Measurements from ENCODE around the gene SIL1. TPM values are rescaled to one million over a fixed set of nuclear protein-coding genes. Genes with fewer than 3 reads are reported as not detected.
"Not testable (repeated sequence)": the region's sequence is repeated elsewhere in the genome, so short reads cannot be mapped to it uniquely, and the experiment has no call there.

The SIL1 gene
- total and polyA plus RNA-seq, 9 of the 15 experiments (the other 6 are each of a cell fraction or from before 2014, with no cell fraction given), result 1.3 to 30.5 (median 18.1) TPM

DNA sequence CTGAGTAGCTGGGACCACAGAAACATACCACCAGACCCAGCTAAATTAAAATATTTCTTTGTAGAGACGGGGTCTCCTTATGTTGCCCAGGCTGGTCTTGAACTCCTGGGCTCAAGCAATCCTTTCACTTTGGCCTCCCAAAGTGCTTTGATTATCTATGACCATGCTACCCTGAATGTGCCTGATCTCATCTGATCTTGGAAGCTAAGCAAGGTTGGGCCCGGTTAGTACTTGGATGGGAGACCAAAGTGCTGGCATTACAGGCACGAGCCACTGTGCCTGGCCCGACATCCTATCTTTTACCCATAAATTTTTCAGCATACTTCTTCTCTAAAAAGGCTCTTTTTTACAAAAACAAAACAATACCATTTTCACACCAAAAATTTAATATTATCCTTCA is 186.0 kb downstream of the SIL1 start:
- intact Hi-C loops (cut with micrococcal nuclease) (no loop called here), in situ Hi-C loops (cut with MboI) (no loop called here)
- H3K9me1 ChIP-seq (ENCODE audit: control insufficient read depth, insufficient read depth, low read length), result no peaks in the 10 kb centered on the region
- no peak for DNase-seq (ENCODE audit: extremely low read depth in 1 of 4, low spot score in 3 of 4)
- no peaks in the 10 kb centered on the region for H4K20me1 ChIP-seq (replicated peaks; ENCODE audit: control insufficient read depth, insufficient read depth, low read length)
- H2AFZ ChIP-seq (ENCODE audit: low read depth, low read length), result no peak overlapping the region
- BruUV-seq (replicated peaks), result no TSS peak
- WGBS (ENCODE audit: insufficient coverage, low coverage, missing lambda C conversion rate), result 79% methylated on average over 4 of the region's 4 CpGs
- no peak overlapping the region for H3K4me3 ChIP-seq
- H3K27ac ChIP-seq (ENCODE audit: extremely low read depth, low read depth, low read length), result no peak overlapping the region
- no peak overlapping the region for H3K4me2 ChIP-seq (ENCODE audit: insufficient read depth, low read length)
- no peaks in the 10 kb centered on the region for H3K27me3 ChIP-seq (ENCODE audit: control insufficient read depth in 2 of 2, insufficient read depth in 2 of 2, low read length in 2 of 2)
- ChIA-PET CTCF (ENCODE audit: low intra/inter-chr PET ratio) (no interaction called here), POLR2A (no interaction called here)
- no peak overlapping the region for H3K9ac ChIP-seq (ENCODE audit: insufficient read depth in 1 of 2, low read depth in 2 of 2, low read length in 2 of 2)
- no peaks in the 10 kb centered on the region for H3K9me3 ChIP-seq (replicated peaks; ENCODE audit: control insufficient read depth, insufficient read depth, low read depth, low read length)
- no peaks in the 10 kb centered on the region; the same call in 2 of the 3 replicates for H3K36me3 ChIP-seq (ENCODE audit: control insufficient read depth, insufficient read depth, low read length)
- H3K79me2 ChIP-seq (ENCODE audit: control insufficient read depth, insufficient read depth, low read length), result no peaks in the 10 kb centered on the region
- FAIRE-seq, result no peak
- no peak for TF ChIP-seq MCM3 (IDR thresholded peaks at IDR 0.05)
- TF ChIP-seq, protein P1, sequence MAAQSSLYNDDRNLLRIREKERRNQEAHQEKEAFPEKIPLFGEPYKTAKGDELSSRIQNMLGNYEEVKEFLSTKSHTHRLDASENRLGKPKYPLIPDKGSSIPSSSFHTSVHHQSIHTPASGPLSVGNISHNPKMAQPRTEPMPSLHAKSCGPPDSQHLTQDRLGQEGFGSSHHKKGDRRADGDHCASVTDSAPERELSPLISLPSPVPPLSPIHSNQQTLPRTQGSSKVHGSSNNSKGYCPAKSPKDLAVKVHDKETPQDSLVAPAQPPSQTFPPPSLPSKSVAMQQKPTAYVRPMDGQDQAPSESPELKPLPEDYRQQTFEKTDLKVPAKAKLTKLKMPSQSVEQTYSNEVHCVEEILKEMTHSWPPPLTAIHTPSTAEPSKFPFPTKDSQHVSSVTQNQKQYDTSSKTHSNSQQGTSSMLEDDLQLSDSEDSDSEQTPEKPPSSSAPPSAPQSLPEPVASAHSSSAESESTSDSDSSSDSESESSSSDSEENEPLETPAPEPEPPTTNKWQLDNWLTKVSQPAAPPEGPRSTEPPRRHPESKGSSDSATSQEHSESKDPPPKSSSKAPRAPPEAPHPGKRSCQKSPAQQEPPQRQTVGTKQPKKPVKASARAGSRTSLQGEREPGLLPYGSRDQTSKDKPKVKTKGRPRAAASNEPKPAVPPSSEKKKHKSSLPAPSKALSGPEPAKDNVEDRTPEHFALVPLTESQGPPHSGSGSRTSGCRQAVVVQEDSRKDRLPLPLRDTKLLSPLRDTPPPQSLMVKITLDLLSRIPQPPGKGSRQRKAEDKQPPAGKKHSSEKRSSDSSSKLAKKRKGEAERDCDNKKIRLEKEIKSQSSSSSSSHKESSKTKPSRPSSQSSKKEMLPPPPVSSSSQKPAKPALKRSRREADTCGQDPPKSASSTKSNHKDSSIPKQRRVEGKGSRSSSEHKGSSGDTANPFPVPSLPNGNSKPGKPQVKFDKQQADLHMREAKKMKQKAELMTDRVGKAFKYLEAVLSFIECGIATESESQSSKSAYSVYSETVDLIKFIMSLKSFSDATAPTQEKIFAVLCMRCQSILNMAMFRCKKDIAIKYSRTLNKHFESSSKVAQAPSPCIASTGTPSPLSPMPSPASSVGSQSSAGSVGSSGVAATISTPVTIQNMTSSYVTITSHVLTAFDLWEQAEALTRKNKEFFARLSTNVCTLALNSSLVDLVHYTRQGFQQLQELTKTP (IDR thresholded peaks at IDR 0.05; ENCODE audit: low read depth in 1 of 2, partially characterized antibody in 2 of 2), result no peak
- no peak for TF ChIP-seq ZC3H4 (CRISPR knock-in tag; IDR thresholded peaks at IDR 0.05; ENCODE audit: borderline replicate concordance)
- TF ChIP-seq, protein P2, sequence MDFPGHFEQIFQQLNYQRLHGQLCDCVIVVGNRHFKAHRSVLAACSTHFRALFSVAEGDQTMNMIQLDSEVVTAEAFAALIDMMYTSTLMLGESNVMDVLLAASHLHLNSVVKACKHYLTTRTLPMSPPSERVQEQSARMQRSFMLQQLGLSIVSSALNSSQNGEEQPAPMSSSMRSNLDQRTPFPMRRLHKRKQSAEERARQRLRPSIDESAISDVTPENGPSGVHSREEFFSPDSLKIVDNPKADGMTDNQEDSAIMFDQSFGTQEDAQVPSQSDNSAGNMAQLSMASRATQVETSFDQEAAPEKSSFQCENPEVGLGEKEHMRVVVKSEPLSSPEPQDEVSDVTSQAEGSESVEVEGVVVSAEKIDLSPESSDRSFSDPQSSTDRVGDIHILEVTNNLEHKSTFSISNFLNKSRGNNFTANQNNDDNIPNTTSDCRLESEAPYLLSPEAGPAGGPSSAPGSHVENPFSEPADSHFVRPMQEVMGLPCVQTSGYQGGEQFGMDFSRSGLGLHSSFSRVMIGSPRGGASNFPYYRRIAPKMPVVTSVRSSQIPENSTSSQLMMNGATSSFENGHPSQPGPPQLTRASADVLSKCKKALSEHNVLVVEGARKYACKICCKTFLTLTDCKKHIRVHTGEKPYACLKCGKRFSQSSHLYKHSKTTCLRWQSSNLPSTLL (IDR thresholded peaks at IDR 0.05), result no peak
- no peak for TF ChIP-seq ZNF175 (CRISPR knock-in tag; IDR thresholded peaks at IDR 0.05; ENCODE audit: low read depth)
- ATAC-seq, result no peak
- H3K4me1 ChIP-seq (replicated peaks in 1 of 2; ENCODE audit: control insufficient read depth in 2 of 2, insufficient read depth in 2 of 2, low read length in 2 of 2), result no peaks in the 10 kb centered on the region

DNA sequence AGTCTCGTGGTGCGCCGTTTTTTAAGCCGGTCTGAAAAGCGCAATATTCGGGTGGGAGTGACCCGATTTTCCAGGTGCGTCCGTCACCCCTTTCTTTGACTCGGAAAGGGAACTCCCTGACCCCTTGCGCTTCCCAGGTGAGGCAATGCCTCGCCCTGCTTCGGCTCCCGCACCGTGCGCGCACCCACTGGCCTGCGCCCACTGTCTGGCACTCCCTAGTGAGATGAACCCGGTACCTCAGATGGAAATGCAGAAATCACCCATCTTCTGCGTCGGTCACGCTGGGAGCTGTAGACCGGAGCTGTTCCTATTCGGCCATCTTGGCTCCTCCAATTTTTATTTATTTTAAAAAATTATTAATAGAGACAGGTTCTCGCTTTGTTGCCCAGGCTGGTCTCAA is 187.0 kb downstream of the SIL1 start:
- FAIRE-seq; H3K4me1 ChIP-seq (replicated peaks in 1 of 2; ENCODE audit: control insufficient read depth in 2 of 2, insufficient read depth in 2 of 2, low read length in 2 of 2); in situ Hi-C loops (cut with MboI); H3K4me3 ChIP-seq; H3K9me3 ChIP-seq (replicated peaks; ENCODE audit: control insufficient read depth, insufficient read depth, low read depth, low read length); H3K79me2 ChIP-seq (ENCODE audit: control insufficient read depth, insufficient read depth, low read length); intact Hi-C loops (cut with micrococcal nuclease); H4K20me1 ChIP-seq (replicated peaks; ENCODE audit: control insufficient read depth, insufficient read depth, low read length); H3K4me2 ChIP-seq (ENCODE audit: insufficient read depth, low read length); H3K27ac ChIP-seq (ENCODE audit: extremely low read depth, low read depth, low read length); DNase-seq (ENCODE audit: extremely low read depth in 1 of 4, low spot score in 3 of 4); H3K9me1 ChIP-seq (ENCODE audit: control insufficient read depth, insufficient read depth, low read length); H3K36me3 ChIP-seq (ENCODE audit: control insufficient read depth, insufficient read depth, low read length); POLR2A ChIA-PET; H2AFZ ChIP-seq (ENCODE audit: low read depth, low read length); H3K9ac ChIP-seq (ENCODE audit: insufficient read depth in 1 of 2, low read depth in 2 of 2, low read length in 2 of 2); H3K27me3 ChIP-seq (ENCODE audit: control insufficient read depth in 2 of 2, insufficient read depth in 2 of 2, low read length in 2 of 2); ATAC-seq; BruUV-seq (replicated peaks); CTCF ChIA-PET (ENCODE audit: low intra/inter-chr PET ratio): not testable (repeated sequence)
- 92% methylated on average over 8 of the region's 25 CpGs for WGBS (ENCODE audit: insufficient coverage, low coverage, missing lambda C conversion rate)
